Progenitor cell of endocrine pancreas (in vitro differentiated cells): ENCODE results near the gene PARN. TPM values are rescaled to one million over a fixed set of nuclear protein-coding genes. Genes with fewer than 3 reads are reported as not detected.
"Not testable (repeated sequence)": the region's sequence is repeated elsewhere in the genome, so short reads cannot be mapped to it uniquely, and the experiment has no call there.

Experiments
- DNase-seq: peaks from one replicate; pipeline ENCODE4 v3.0.0; 2021; ENCODE audit warnings: low spot score; ENCODE audit not compliant: unreplicated experiment
- H3K27ac Mint-ChIP-seq: 2 replicates; pipeline ENCODE4 v1.8.0; 2021; ENCODE audit warnings: mild to moderate bottlenecking, moderate library complexity, mixed read lengths
- H3K27me3 Mint-ChIP-seq: 2 replicates; pipeline ENCODE4 v1.8.0; 2021; ENCODE audit warnings: mixed read lengths
- H3K36me3 Mint-ChIP-seq: 2 replicates; pipeline ENCODE4 v1.8.0; 2022; ENCODE audit warnings: mixed read lengths; ENCODE audit not compliant: insufficient read depth
- H3K4me1 Mint-ChIP-seq: 2 replicates; pipeline ENCODE4 v1.8.0; 2021; ENCODE audit warnings: low read depth, mixed read lengths
- H3K4me3 Mint-ChIP-seq: 2 replicates; pipeline ENCODE4 v1.8.0; 2021; ENCODE audit warnings: low read depth, mild to moderate bottlenecking, moderate library complexity, mixed read lengths
- H3K9me3 Mint-ChIP-seq: 2 replicates; pipeline ENCODE4 v1.8.0; 2021; ENCODE audit warnings: low read depth, mixed read lengths
- CTCF ChIP-seq: fragments of 200-600 bp; sonication (generic); IDR thresholded peaks from one replicate; pipeline ENCODE4 v1.5.0; 2021; ENCODE audit warnings: antibody characterized with exemption, mild to moderate bottlenecking; ENCODE audit not compliant: unreplicated experiment
- total RNA-seq: library from RNA; stranded (reverse); gene quantifications from 2 replicates; pipeline ENCODE4 v1.2.1, GENCODE V29; 2021

The PARN gene
- total RNA-seq, 1 donor from 2014 or later, result 31.4 TPM

- H3K36me3 Mint-ChIP-seq, result peaks cover 40% of the 10 kb centered on the region
- H3K4me3 Mint-ChIP-seq, result no peak overlapping the region
- H3K27me3 Mint-ChIP-seq, result no peaks in the 10 kb centered on the region
- H3K4me1 Mint-ChIP-seq, result no peaks in the 10 kb centered on the region
- peaks cover 4% of the 10 kb centered on the region for H3K9me3 Mint-ChIP-seq
- H3K27ac Mint-ChIP-seq, result no peak overlapping the region
- no peak for TF ChIP-seq CTCF
- DNase-seq, result no peak
These were observed 50.8 kb downstream of the PARN start for GRCh38 chr16:14579266-14579665.

- Mint-ChIP-seq H3K4me3 (no peak overlapping the region), H3K4me1 (no peaks in the 10 kb centered on the region), H3K27me3 (no peaks in the 10 kb centered on the region), H3K27ac (no peak overlapping the region), H3K9me3 (peaks cover 7% of the 10 kb centered on the region), H3K36me3 (peaks cover 45% of the 10 kb centered on the region)
- DNase-seq, result no peak
- TF ChIP-seq CTCF, result no peak
These were observed 53.5 kb downstream of the PARN start for GRCh38 chr16:14576532-14576931.

- DNase-seq, result no peak
- Mint-ChIP-seq H3K4me1 (no peaks in the 10 kb centered on the region), H3K9me3 (peaks cover 7% of the 10 kb centered on the region), H3K27me3 (no peaks in the 10 kb centered on the region), H3K36me3 (peaks cover 44% of the 10 kb centered on the region), H3K4me3 (no peak overlapping the region), H3K27ac (no peak overlapping the region)
- no peak for TF ChIP-seq CTCF
These were observed 54.0 kb downstream of the PARN start for GRCh38 chr16:14576069-14576468.

- H3K27ac Mint-ChIP-seq, H3K27me3 Mint-ChIP-seq, H3K4me1 Mint-ChIP-seq, DNase-seq, H3K4me3 Mint-ChIP-seq, H3K9me3 Mint-ChIP-seq: not testable (repeated sequence)
- H3K36me3 Mint-ChIP-seq, result peaks cover 37% of the 10 kb centered on the region
These were observed 55.2 kb downstream of the PARN start for GRCh38 chr16:14574698-14575415.

- TF ChIP-seq CTCF, result no peak
- peaks cover 7% of the 10 kb centered on the region for H3K9me3 Mint-ChIP-seq
- DNase-seq, result no peak
- no peak overlapping the region for H3K27ac Mint-ChIP-seq
- H3K27me3 Mint-ChIP-seq, result no peaks in the 10 kb centered on the region
- peaks cover 39% of the 10 kb centered on the region for H3K36me3 Mint-ChIP-seq
- peaks cover 2% of the 10 kb centered on the region for H3K4me1 Mint-ChIP-seq
- H3K4me3 Mint-ChIP-seq, result no peak overlapping the region
These were observed 57.5 kb downstream of the PARN start for GRCh38 chr16:14572535-14572934.

GRCh38 chr16:14569213-14569612, 60.8 kb downstream of the PARN start:
- DNase-seq, result no peak
- H3K27ac Mint-ChIP-seq, result no peak overlapping the region
- H3K27me3 Mint-ChIP-seq, result no peaks in the 10 kb centered on the region
- peaks cover 3% of the 10 kb centered on the region for H3K9me3 Mint-ChIP-seq
- H3K4me3 Mint-ChIP-seq, result no peak overlapping the region
- peaks cover 4% of the 10 kb centered on the region for H3K4me1 Mint-ChIP-seq
- no peak for TF ChIP-seq CTCF
- H3K36me3 Mint-ChIP-seq, result peaks cover 14% of the 10 kb centered on the region
